ENCODE data around the gene ATP1A1. TPM values are rescaled to one million over a fixed set of nuclear protein-coding genes. Genes with fewer than 3 reads are reported as not detected.

Gene ATP1A1
- polyA plus RNA-seq, 3 donors: 32.3 to 135 (median 32.7) TPM

GRCh38 chr1:116328671-116329070, 44.4 kb upstream of the ATP1A1 start:
- Histone ChIP-seq H3K4me2 (replicated peaks; ENCODE audit: extremely low read depth, low read length, poor library complexity, severe bottlenecking) (no peak overlapping the region), H3K4me3 (replicated peaks in 1 of 3; ENCODE audit: low read depth in 2 of 3, low read length in 3 of 3) (no peak overlapping the region), H3K27me3 (ENCODE audit: control insufficient read depth in 2 of 2, insufficient read depth in 2 of 2, low read length in 2 of 2) (no peaks in the 10 kb centered on the region), H2AFZ (ENCODE audit: insufficient read depth, low read depth, low read length, poor library complexity, severe bottlenecking) (no peak overlapping the region), H3K36me3 (replicated peaks in 1 of 2; ENCODE audit: control insufficient read depth in 1 of 2, insufficient read depth in 2 of 2, low read length in 2 of 2) (no peaks in the 10 kb centered on the region), H3K27ac (ENCODE audit: low read depth in 1 of 2, low read length in 2 of 2) (no peak overlapping the region), H3K4me1 (ENCODE audit: control insufficient read depth in 1 of 2, insufficient read depth in 2 of 2, low read length in 2 of 2) (no peaks in the 10 kb centered on the region), H3K9me3 (replicated peaks in 1 of 2; ENCODE audit: control insufficient read depth in 1 of 2, insufficient read depth in 1 of 2, low read length in 2 of 2) (no peaks in the 10 kb centered on the region), H3K79me2 (ENCODE audit: insufficient read depth, low read length) (no peaks in the 10 kb centered on the region), H4K20me1 (ENCODE audit: insufficient read depth, low read length) (no peaks in the 10 kb centered on the region), H3K9ac (ENCODE audit: insufficient read depth, low read length, poor library complexity, severe bottlenecking) (no peak overlapping the region)
- intact Hi-C loops (cut with micrococcal nuclease): no loop called here
- H3K4me3 Mint-ChIP-seq: no peak overlapping the region
- WGBS (ENCODE audit: insufficient coverage): 100% methylated on average over 1 of the region's 2 CpGs
- H3K4me1 Mint-ChIP-seq: peaks cover 3% of the 10 kb centered on the region
- DNase-seq: no peak
- no peaks in the 10 kb centered on the region for H3K9me3 Mint-ChIP-seq
- TF ChIP-seq, protein P1, sequence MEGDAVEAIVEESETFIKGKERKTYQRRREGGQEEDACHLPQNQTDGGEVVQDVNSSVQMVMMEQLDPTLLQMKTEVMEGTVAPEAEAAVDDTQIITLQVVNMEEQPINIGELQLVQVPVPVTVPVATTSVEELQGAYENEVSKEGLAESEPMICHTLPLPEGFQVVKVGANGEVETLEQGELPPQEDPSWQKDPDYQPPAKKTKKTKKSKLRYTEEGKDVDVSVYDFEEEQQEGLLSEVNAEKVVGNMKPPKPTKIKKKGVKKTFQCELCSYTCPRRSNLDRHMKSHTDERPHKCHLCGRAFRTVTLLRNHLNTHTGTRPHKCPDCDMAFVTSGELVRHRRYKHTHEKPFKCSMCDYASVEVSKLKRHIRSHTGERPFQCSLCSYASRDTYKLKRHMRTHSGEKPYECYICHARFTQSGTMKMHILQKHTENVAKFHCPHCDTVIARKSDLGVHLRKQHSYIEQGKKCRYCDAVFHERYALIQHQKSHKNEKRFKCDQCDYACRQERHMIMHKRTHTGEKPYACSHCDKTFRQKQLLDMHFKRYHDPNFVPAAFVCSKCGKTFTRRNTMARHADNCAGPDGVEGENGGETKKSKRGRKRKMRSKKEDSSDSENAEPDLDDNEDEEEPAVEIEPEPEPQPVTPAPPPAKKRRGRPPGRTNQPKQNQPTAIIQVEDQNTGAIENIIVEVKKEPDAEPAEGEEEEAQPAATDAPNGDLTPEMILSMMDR (IDR thresholded peaks at IDR 0.05): no peak
- H3K27me3 Mint-ChIP-seq (ENCODE audit: low read depth in 3 of 3): peaks cover under 1 to 3% (median 1%) of the 10 kb centered on the region in 3 donors
- H3K27ac Mint-ChIP-seq: no peak overlapping the region
- H3K36me3 Mint-ChIP-seq: no peaks in the 10 kb centered on the region

DNA sequence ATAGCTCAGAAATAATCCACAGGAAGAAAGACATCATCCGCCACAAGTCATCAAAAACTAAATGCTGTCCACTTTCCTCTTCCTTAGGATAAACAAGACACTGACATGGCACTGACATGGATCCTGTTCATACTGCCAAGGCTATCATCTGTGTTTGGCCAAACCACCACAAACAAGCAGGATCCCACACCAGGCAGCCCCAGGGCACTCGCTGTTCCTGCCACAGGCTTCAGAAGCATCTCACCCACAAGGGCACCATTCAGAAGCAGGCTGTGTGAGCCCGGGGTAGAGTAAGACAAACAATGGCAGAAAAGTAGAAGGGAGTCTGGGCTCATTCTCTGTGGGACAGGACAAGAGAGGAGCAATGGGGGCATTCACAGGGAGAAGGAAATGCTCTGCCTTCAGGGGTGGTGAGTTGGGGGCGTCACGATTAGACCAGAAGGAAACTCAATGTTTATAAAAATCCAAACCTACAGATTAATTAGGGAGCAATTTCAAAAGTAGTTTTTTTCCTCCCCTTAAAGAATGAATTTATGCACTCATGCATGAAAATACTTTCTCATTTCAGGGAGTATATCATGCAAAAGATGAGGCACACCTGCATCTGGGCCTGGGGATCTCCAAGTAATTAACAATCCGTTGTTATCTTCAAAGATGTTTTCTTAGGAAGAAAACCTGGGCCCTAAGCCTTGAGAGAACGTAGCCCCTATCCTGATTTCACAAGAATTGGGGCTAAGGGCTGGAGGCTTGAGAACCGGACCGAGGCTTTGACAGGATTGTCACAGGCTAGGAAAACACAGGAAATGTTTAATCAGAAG, 43.3 kb upstream of the ATP1A1 start:
- Histone ChIP-seq H4K20me1 (ENCODE audit: insufficient read depth, low read length) (no peaks in the 10 kb centered on the region), H3K4me1 (ENCODE audit: control insufficient read depth in 1 of 2, insufficient read depth in 2 of 2, low read length in 2 of 2) (no peaks in the 10 kb centered on the region), H3K36me3 (replicated peaks in 1 of 2; ENCODE audit: control insufficient read depth in 1 of 2, insufficient read depth in 2 of 2, low read length in 2 of 2) (no peaks in the 10 kb centered on the region), H3K9ac (ENCODE audit: insufficient read depth, low read length, poor library complexity, severe bottlenecking) (no peak overlapping the region), H3K9me3 (replicated peaks in 1 of 2; ENCODE audit: control insufficient read depth in 1 of 2, insufficient read depth in 1 of 2, low read length in 2 of 2) (no peaks in the 10 kb centered on the region), H3K27me3 (ENCODE audit: control insufficient read depth in 2 of 2, insufficient read depth in 2 of 2, low read length in 2 of 2) (no peaks in the 10 kb centered on the region), H3K79me2 (ENCODE audit: insufficient read depth, low read length) (no peaks in the 10 kb centered on the region), H3K4me2 (replicated peaks; ENCODE audit: extremely low read depth, low read length, poor library complexity, severe bottlenecking) (no peak overlapping the region), H3K4me3 (replicated peaks in 1 of 3; ENCODE audit: low read depth in 2 of 3, low read length in 3 of 3) (no peak overlapping the region), H2AFZ (ENCODE audit: insufficient read depth, low read depth, low read length, poor library complexity, severe bottlenecking) (no peak overlapping the region), H3K27ac (ENCODE audit: low read depth in 1 of 2, low read length in 2 of 2) (no peak overlapping the region)
- Mint-ChIP-seq H3K4me1 (peaks cover 3% of the 10 kb centered on the region), H3K27ac (no peak overlapping the region), H3K36me3 (no peaks in the 10 kb centered on the region), H3K27me3 (ENCODE audit: low read depth in 3 of 3) (peaks cover 1 to 4% (median 3%) of the 10 kb centered on the region in 3 donors), H3K9me3 (no peaks in the 10 kb centered on the region), H3K4me3 (no peak overlapping the region)
- TF ChIP-seq, protein P1 (IDR thresholded peaks at IDR 0.05): no peak
- 77% methylated on average over 3 of the region's 9 CpGs for WGBS (ENCODE audit: insufficient coverage)
- no peak for DNase-seq
- intact Hi-C loops (cut with micrococcal nuclease): no loop called here

Measured in CD14-positive monocyte (primary cell).